Stomach (tissue), 19 donors: ENCODE measurements around the gene UBTD2. TPM values are rescaled to one million over a fixed set of nuclear protein-coding genes. Genes with fewer than 3 reads are reported as not detected.
"Not testable (repeated sequence)": the region's sequence is repeated elsewhere in the genome, so short reads cannot be mapped to it uniquely, and the experiment has no call there.

Experiments
- DNase-seq, 2 donors: peaks; one replicate each; pipeline versions ENCODE4 v3.0.0 to v3.0.0-alpha.2; 2013 to 2019
- H3K27ac ChIP-seq, 5 donors: fragments of 200-600 bp in 4 of 5; sonication (generic) in 4 of 5; one replicate each; pipeline ENCODE4 v1.5.1; 2013 to 2019; ENCODE audit warnings: mild to moderate bottlenecking in 1 of 5, moderate library complexity in 1 of 5
- H3K27me3 ChIP-seq, 3 donors: fragments of 200-600 bp; sonication (generic); one replicate each; pipeline ENCODE4 v1.5.1; 2017 to 2019; ENCODE audit warnings: mixed run types in 1 of 3
- H3K36me3 ChIP-seq, 4 donors: fragments of 200-600 bp; sonication (generic); 1 replicate in 3 of 4; 2 replicates in 1 of 4; pipeline ENCODE4 v1.5.1; 2016 to 2019
- H3K4me1 ChIP-seq, 4 donors: fragments of 200-600 bp; sonication (generic); one replicate each; pipeline ENCODE4 v1.5.1; 2016 to 2019
- H3K4me3 ChIP-seq, 4 donors: fragments of 200-600 bp; sonication (generic) in 3 of 4; one replicate each; pipeline ENCODE4 v1.5.1; 2016 to 2019; ENCODE audit warnings: mild to moderate bottlenecking in 1 of 4
- H3K9me3 ChIP-seq, 4 donors: fragments of 200-600 bp; sonication (generic); one replicate each; pipeline ENCODE4 v1.5.1; 2016 to 2019
- CTCF ChIP-seq, 7 experiments: fragments of 450-650 bp in 4 of 7; fragments of 200-600 bp in 3 of 7; sonication (generic) in 3 of 7; IDR thresholded peaks; one replicate each; pipeline ENCODE4 v1.5.1; 2016 to 2019; ENCODE audit warnings: antibody characterized with exemption in 7 of 7, control low read depth in 2 of 7, mild to moderate bottlenecking in 1 of 7
- EP300 ChIP-seq: sonication (generic); formaldehyde crosslinking; IDR thresholded peaks from one replicate; pipeline ENCODE4 v1.6.1; 2017; ENCODE audit warnings: antibody characterized with exemption
- POLR2A ChIP-seq, 4 donors: fragments of 450-650 bp; IDR thresholded peaks; one replicate each; pipeline ENCODE4 v1.6.1; 2016; ENCODE audit warnings: antibody characterized with exemption in 4 of 4, control low read depth in 2 of 4, mild to moderate bottlenecking in 1 of 4, moderate library complexity in 1 of 4
- POLR2AphosphoS5 ChIP-seq, 3 donors: sonication (generic); formaldehyde crosslinking; IDR thresholded peaks; one replicate each; pipeline ENCODE4 v1.6.1; 2016; ENCODE audit warnings: antibody characterized with exemption in 3 of 3
- WGBS, 5 donors: extraction: QIAGEN DNeasy Blood & Tissue Kit in 3 of 5; methylation state at CpG; one replicate each; pipeline versions ENCODE4 v1.1.5 to v1.1.7; 2013 to 2018; 5-methylcytosine and 5-hydroxymethylcytosine counted together
- intact Hi-C: fragments of 100-400 bp; cut with DNase I; formaldehyde crosslinking; loops from one replicate; pipeline ENCODE4 v1.15.1; 2023; ENCODE audit warnings: low total_unique reads
- long read RNA-seq, 10 donors: transcript quantifications; one replicate each; lab custom pipeline, GENCODE V29; 2026
- polyA plus RNA-seq, 3 donors: library from polyadenylated mRNA; stranded (reverse); fragments of 200-250 nt; gene quantifications; one replicate each; pipeline ENCODE4 v1.2.3, GENCODE V29; 2013
- total RNA-seq, 5 donors: library from RNA; depleted of rRNA; stranded (reverse); fragments of >200 nt; gene quantifications; one replicate each; pipeline versions ENCODE4 v1.1.0 to v1.2.3, GENCODE V29; 2014 to 2016
- donor health status: healthy with polysubstance abuse.
- donor health status: Bipolar disorder and iron deficiency.
- donor health status: healthy.

UBTD2 gene, protein sequence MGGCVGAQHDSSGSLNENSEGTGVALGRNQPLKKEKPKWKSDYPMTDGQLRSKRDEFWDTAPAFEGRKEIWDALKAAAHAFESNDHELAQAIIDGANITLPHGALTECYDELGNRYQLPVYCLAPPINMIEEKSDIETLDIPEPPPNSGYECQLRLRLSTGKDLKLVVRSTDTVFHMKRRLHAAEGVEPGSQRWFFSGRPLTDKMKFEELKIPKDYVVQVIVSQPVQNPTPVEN
- total RNA-seq: 10 to 100 TPM in 3 of 5 donors, 1 to 10 TPM in 2; 1.8 to 48.5 (median 17.7) TPM
- polyA plus RNA-seq: 10 to 100 TPM in 2 of 3 donors, 1 to 10 TPM in 1; 7.6 to 17.7 (median 15.7) TPM
- long read RNA-seq, donor 1, transcript UBTD2-201 (3 exons, 3,301 nt): major isoform, 12 of 12 reads
- long read RNA-seq, donor 1, partial matches to known transcripts: 0 of 12 reads
- long read RNA-seq, donor 1, other reads (novel, unspliced or antisense): 0 of 12 reads
- long read RNA-seq, donor 2, transcript UBTD2-201 (3 exons, 3,301 nt): major isoform, 15 of 15 reads
- long read RNA-seq, donor 2, partial matches to known transcripts: 0 of 15 reads
- long read RNA-seq, donor 2, other reads (novel, unspliced or antisense): 0 of 15 reads
- long read RNA-seq, donor 3, partial matches to known transcripts: 0 of 2 reads
- long read RNA-seq, donor 3, other reads (novel, unspliced or antisense): 0 of 2 reads
- long read RNA-seq, donor 4: 0 reads
- long read RNA-seq, donor 5, transcript UBTD2-201 (3 exons, 3,301 nt): major isoform, 9 of 15 reads
- long read RNA-seq, donor 5, partial matches to known transcripts: 6 of 15 reads
- long read RNA-seq, donor 5, other reads (novel, unspliced or antisense): 0 of 15 reads
- long read RNA-seq, donor 6, transcript UBTD2-201 (3 exons, 3,301 nt): major isoform, 28 of 28 reads
- long read RNA-seq, donor 6, partial matches to known transcripts: 0 of 28 reads
- long read RNA-seq, donor 6, other reads (novel, unspliced or antisense): 0 of 28 reads
- long read RNA-seq, donor 7, transcript UBTD2-201 (3 exons, 3,301 nt): major isoform, 13 of 13 reads
- long read RNA-seq, donor 7, partial matches to known transcripts: 0 of 13 reads
- long read RNA-seq, donor 7, other reads (novel, unspliced or antisense): 0 of 13 reads
- long read RNA-seq, donor 8, transcript UBTD2-201 (3 exons, 3,301 nt): major isoform, 10 of 10 reads
- long read RNA-seq, donor 8, partial matches to known transcripts: 0 of 10 reads
- long read RNA-seq, donor 8, other reads (novel, unspliced or antisense): 0 of 10 reads
- long read RNA-seq, donor 9, transcript UBTD2-201 (3 exons, 3,301 nt): major isoform, 7 of 7 reads
- long read RNA-seq, donor 9, partial matches to known transcripts: 0 of 7 reads
- long read RNA-seq, donor 9, other reads (novel, unspliced or antisense): 0 of 7 reads
- long read RNA-seq, donor 10, partial matches to known transcripts: 0 of 3 reads
- long read RNA-seq, donor 10, other reads (novel, unspliced or antisense): 0 of 3 reads

GRCh38 chr5:172283020-172283861 is at the start of gene UBTD2:
TSS of gene UBTD2 (minus strand) at chr5:172283764. CDS start at chr5:172283665, 99 bp downstream.
- Histone ChIP-seq H3K36me3 (no peaks in the 10 kb centered on the region), H3K9me3 (no peaks in the 10 kb centered on the region), H3K4me1 (peaks cover 18 to 40% (median 31%) of the 10 kb centered on the region in 4 donors), H3K4me3 (peak within 1 kb of the TSS; percentile 79 to 99 (median 91)), H3K27me3 (no peaks in the 10 kb centered on the region), H3K27ac (peak within 1 kb of the TSS; percentile 89 to 98 (median 94))
- TF ChIP-seq POLR2AphosphoS5 (IDR thresholded peaks at IDR 0.05): peak in 1 of 3 donors; percentile 30
- TF ChIP-seq EP300: no peak
- TF ChIP-seq POLR2A (IDR thresholded peaks at IDR 0.05): no peak
- TF ChIP-seq CTCF (IDR thresholded peaks at IDR 0.05): peak in 3 of 7 experiments; percentile 25 to 58 (median 31)
- intact Hi-C loops: no loop called here
- DNase-seq: peak; percentile 86 to 95
- 0 to 1% (median 0%) methylated on average over 42 to 87 of the region's 87 CpGs for WGBS, 5 donors

- intact Hi-C loops, H3K9me3 ChIP-seq: not testable (repeated sequence)
Measured at GRCh38 chr5:172326901-172327300, 43.3 kb upstream of the UBTD2 start.

DNA sequence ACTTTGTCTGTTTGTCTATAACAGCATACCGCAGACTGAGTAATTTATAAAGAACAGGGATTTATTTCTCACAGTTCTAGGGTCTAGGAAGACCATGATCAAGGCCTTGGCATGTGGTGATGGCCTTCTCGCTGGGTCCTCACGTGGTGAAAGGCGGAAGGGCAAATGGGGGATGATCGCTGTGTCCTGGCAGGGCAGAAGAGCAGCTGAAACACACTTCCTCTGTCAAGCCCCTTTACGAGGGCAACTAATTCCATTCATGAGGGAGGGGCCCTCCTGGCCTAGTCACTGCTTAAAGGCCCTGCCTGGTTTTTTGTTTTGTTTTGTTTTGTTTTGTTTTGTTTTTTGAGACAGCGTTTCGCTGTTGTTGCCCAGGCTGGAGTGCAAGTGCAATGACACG is 41.9 kb upstream of the UBTD2 start:
- 88 to 92% (median 90%) methylated on average over 9 of the region's 9 CpGs for WGBS, 5 donors
- intact Hi-C loops: no loop called here
- DNase-seq: no peak

More at GRCh38 chr5:172326901-172327300, 43.3 kb upstream of the UBTD2 start:
- not testable (repeated sequence) for H3K27me3 ChIP-seq, H3K36me3 ChIP-seq, DNase-seq, H3K4me1 ChIP-seq, H3K27ac ChIP-seq, H3K4me3 ChIP-seq
- WGBS, 5 donors: 86 to 95% (median 93%) methylated on average over 13 of the region's 13 CpGs

More for the DNA sequence above, 41.9 kb upstream of the UBTD2 start:
- H3K27ac ChIP-seq: no peak overlapping the region
- H3K27me3 ChIP-seq: no peaks in the 10 kb centered on the region
- no peaks in the 10 kb centered on the region for H3K4me1 ChIP-seq
- no peaks in the 10 kb centered on the region for H3K9me3 ChIP-seq
- H3K4me3 ChIP-seq: no peak overlapping the region
- TF ChIP-seq CTCF (IDR thresholded peaks at IDR 0.05): no peak
- no peak for TF ChIP-seq POLR2AphosphoS5 (IDR thresholded peaks at IDR 0.05)
- TF ChIP-seq EP300: no peak
- TF ChIP-seq POLR2A (IDR thresholded peaks at IDR 0.05): no peak
- H3K36me3 ChIP-seq: no peaks in the 10 kb centered on the region
